Measurements from ENCODE around the gene SHANK2.

- TF ChIP-seq CTCF (conservative IDR thresholded peaks at IDR 0.05 in 1 of 2, IDR thresholded peaks at IDR 0.05 in 1 of 2; ENCODE audit: extremely low read depth in 1 of 2, insufficient read depth in 1 of 2, low read depth in 1 of 2, low read length in 2 of 2) = no peak
- no peak for TF ChIP-seq EZH2 (IDR thresholded peaks at IDR 0.05; ENCODE audit: borderline replicate concordance, low read length)
Observed at GRCh38 chr11:71255800-71256479, 3.6 kb upstream of the SHANK2 start.

Data from mammary epithelial cell (primary cell).